ENCODE data around the gene OSTM1.
A peak's percentile ranks its signal among the peaks of the same experiment; 100 is the strongest.

Gene OSTM1

DNA sequence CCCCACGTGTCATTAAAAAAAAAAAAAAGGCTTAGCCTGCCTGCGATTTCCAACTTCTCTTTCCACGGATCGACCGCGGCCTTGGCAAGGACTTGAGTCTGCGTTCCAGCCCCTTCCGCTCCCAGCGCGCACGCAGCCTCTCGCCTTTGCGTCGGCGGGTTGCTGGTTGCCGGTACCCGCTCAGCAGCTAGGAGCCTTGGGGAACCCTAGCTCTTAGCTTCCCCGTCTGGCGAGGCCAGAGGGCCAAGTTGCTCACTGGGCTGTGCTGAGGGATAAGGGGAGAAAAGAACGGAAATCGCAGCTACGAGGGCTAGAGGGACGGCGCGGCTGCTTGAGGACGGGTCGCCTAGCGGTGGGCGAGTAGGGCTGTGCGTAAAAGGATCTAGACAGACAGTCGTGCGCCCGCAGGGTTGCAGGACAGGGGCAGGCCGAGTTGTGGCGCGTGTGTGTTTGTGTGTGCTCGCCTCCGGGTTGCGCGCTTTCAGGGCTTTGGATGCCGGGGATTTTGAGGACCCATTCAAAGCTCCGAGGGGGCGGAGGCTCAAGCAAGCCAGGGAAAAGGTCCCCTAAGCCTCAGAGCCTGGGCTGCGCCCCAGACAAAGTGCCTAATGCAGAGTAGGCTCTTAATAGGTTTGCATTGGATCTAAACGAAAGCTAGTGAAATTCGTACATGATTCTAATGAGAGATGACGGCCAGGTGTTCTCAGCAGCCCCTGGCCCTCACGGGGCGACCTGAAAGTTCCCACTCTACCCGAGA lies 40.5 kb upstream of the OSTM1 start:
- no peak overlapping the region for H3K4me3 ChIP-seq (ENCODE audit: low read depth, low read length)
- no peak for DNase-seq (ENCODE audit: low read depth)
- TF ChIP-seq, protein P1, sequence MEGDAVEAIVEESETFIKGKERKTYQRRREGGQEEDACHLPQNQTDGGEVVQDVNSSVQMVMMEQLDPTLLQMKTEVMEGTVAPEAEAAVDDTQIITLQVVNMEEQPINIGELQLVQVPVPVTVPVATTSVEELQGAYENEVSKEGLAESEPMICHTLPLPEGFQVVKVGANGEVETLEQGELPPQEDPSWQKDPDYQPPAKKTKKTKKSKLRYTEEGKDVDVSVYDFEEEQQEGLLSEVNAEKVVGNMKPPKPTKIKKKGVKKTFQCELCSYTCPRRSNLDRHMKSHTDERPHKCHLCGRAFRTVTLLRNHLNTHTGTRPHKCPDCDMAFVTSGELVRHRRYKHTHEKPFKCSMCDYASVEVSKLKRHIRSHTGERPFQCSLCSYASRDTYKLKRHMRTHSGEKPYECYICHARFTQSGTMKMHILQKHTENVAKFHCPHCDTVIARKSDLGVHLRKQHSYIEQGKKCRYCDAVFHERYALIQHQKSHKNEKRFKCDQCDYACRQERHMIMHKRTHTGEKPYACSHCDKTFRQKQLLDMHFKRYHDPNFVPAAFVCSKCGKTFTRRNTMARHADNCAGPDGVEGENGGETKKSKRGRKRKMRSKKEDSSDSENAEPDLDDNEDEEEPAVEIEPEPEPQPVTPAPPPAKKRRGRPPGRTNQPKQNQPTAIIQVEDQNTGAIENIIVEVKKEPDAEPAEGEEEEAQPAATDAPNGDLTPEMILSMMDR (IDR thresholded peaks at IDR 0.05; ENCODE audit: low read depth, low read length, missing control alignments), result no peak

DNA sequence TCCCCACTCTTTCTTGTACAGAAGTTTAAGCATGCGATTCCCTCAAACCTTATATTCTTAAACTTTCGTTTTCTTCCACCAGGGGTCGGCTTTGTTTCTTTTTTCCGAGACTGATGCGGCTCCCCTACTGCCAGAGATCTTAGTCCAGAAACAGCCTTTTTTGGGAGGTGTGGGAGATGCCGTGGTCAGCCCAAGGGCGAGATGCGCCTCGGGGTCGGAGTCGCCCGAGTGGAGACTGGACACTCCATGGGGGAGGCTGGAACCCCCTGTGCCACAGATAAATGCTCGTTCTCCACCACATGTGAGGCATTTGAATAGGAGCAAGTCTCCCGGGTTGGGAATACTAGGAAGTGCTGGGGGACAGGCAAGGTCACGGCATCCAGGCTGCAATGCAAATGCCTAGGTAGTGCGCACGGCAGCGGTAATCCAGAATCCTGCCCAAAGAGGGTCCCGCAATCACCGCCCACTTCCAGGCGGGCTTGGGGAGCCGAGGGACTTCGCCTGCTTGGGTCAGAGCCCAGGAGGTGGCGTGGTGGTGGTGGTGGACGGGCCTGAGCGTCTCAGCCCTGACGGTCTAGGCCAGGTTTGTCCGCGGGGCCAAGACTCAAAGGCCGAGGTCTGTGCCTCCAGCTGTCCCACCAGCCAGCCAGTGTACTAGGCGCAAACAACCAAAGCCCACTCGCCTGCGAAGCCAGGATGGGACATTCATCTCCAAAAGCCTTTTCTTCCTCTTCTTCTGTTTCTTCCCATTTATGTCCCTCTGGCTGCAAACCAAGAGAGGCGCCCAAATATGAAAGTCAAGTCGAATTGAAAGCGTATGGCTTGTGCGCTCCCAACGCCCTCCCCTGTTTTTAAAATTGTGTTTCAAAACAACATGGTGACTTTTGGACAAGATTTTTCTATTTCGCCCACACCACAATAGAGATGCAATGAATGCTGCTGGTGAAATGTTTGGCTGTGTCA lies 39.3 kb upstream of the OSTM1 start:
- no peak for DNase-seq (ENCODE audit: low read depth)
- TF ChIP-seq, protein P1 (IDR thresholded peaks at IDR 0.05; ENCODE audit: low read depth, low read length, missing control alignments), result peak; percentile 37
- H3K4me3 ChIP-seq (ENCODE audit: low read depth, low read length), result no peak overlapping the region

DNA sequence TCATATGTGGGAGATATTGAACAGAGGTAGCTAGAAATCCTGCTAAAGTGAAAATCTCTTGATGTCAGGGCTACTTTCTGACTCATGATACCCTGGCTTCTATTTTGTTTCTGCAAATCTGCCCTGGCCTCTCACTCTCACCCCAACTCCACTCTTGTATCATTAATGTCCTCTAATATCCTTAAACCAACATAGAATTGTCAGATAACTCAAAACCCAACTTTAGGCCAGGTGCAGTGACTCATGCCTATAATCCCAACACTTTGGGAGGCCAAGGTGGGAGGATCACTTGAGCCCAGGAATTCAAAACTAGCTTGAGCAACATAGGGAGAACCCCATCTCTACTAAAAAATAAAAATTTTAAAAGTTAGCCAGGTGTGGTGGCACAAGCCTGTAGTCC lies 33.8 kb upstream of the OSTM1 start:
- no peak for DNase-seq (ENCODE audit: low read depth)
- TF ChIP-seq, protein P1 (IDR thresholded peaks at IDR 0.05; ENCODE audit: low read depth, low read length, missing control alignments), result no peak
- no peak overlapping the region for H3K4me3 ChIP-seq (ENCODE audit: low read depth, low read length)

DNA sequence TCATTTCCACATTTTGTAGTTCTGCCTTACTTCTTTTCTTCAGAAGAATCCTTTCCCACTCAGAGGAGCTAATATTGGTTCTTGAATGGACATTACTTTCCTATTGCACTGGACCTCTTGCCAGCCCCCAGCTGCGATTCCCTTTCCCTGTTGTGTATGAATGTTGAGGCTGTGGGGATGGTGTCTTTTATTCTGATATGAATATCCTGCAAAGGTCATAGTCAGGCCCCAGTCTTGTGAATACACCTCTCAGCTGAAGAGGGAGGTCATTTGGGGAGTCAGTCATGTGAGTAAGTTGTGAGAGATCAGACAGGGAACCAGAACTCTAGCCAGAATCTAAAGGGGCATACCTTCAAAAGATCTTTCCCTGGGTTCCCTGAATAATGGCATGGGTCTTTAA lies 32.6 kb upstream of the OSTM1 start:
- TF ChIP-seq, protein P1 (IDR thresholded peaks at IDR 0.05; ENCODE audit: low read depth, low read length, missing control alignments), result no peak
- H3K4me3 ChIP-seq (ENCODE audit: low read depth, low read length), result no peak overlapping the region
- no peak for DNase-seq (ENCODE audit: low read depth)

DNA sequence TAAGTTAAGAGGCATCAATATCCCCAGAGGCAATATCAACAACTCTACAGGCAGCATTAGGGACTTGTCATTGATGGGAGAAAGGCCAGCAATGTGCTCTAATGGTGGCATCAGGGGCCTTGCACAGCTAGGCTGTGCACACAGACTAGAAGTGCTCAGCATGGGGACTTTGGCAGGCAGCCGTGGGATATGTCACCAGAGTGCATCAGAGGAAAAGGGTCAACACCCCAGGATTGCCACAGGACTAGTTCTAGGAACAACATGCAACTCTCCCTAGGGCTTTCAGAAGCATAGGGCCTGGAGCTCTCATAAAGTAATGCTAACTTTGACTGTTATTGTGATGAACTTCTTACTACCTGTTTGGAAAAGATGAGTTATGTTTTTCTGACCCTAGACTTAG lies 32.2 kb upstream of the OSTM1 start:
- H3K4me3 ChIP-seq (ENCODE audit: low read depth, low read length), result no peak overlapping the region
- DNase-seq (ENCODE audit: low read depth), result no peak
- TF ChIP-seq, protein P1 (IDR thresholded peaks at IDR 0.05; ENCODE audit: low read depth, low read length, missing control alignments), result no peak

DNA sequence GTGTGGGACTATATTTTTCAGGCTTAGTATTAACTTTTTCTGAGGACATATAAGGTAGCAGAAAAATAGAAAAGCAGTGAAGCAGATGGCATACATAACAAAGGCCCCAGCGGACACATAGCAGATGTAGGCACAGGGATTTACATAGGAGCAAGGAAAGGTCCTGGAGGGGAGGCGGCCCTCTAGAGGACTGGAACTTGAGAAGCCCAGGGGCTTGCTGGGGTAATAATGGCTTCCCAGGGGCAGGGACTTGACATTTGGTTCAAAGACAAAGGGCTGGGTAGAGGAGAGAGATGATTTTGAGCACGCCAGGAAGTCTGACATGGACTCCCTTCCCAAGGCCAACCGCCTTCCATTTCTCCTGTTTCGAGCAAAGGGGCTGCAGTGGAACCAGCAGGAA lies 31.7 kb upstream of the OSTM1 start:
- TF ChIP-seq, protein P1 (IDR thresholded peaks at IDR 0.05; ENCODE audit: low read depth, low read length, missing control alignments), result no peak
- no peak for DNase-seq (ENCODE audit: low read depth)
- H3K4me3 ChIP-seq (ENCODE audit: low read depth, low read length), result no peak overlapping the region
